Measurements from ENCODE around the gene HOXB3. TPM values are rescaled to one million over a fixed set of nuclear protein-coding genes. Genes with fewer than 3 reads are reported as not detected.
"Not testable (repeated sequence)": the region's sequence is repeated elsewhere in the genome, so short reads cannot be mapped to it uniquely, and the experiment has no call there.

HOXB3 gene
- total and polyA plus RNA-seq, 5 experiments from 2014 or later: 0.19 to 8.1 (median 7.2) TPM; not detected in 2

GRCh38 chr17:48539177-48539576, 50.9 kb downstream of the HOXB3 start:
- H3K4me3 Mint-ChIP-seq: no peak overlapping the region
- peaks cover 2 to 23% (median 11%) of the 10 kb centered on the region in 5 donors for H3K27me3 Mint-ChIP-seq
- peak overlapping the region in 1 of 10 donors; percentile 83 for H3K27ac Mint-ChIP-seq
- no peak for DNase-seq
- H3K36me3 Mint-ChIP-seq: peaks cover 2 to 4% (median 2%) of the 10 kb centered on the region in 3 donors
- POLR2A ChIA-PET: interaction anchor here (1.4 kb wide), 1 partner anchor 44 kb away, joined by 4 read pairs; no protein-coding TSS in a partner anchor
- no peak for ATAC-seq
- peaks cover 13 to 32% (median 21%) of the 10 kb centered on the region in 4 donors for H3K4me1 Mint-ChIP-seq
- H3K9me3 Mint-ChIP-seq: no peaks in the 10 kb centered on the region

- POLR2A ChIA-PET: no interaction called here
- no peak overlapping the region for H3K4me3 Mint-ChIP-seq
- no peaks in the 10 kb centered on the region for H3K9me3 Mint-ChIP-seq
- ATAC-seq (no peak), DNase-seq (no peak)
- peaks cover 9 to 16% (median 15%) of the 10 kb centered on the region in 4 donors for H3K4me1 Mint-ChIP-seq
- H3K27ac Mint-ChIP-seq: no peak overlapping the region
- H3K27me3 Mint-ChIP-seq: peaks cover 0 to 9% (median 7%) of the 10 kb centered on the region in 5 donors
- H3K36me3 Mint-ChIP-seq: peaks cover 0 to 2% (median 0%) of the 10 kb centered on the region in 3 donors
Measured at GRCh38 chr17:48537316-48537715, 52.7 kb downstream of the HOXB3 start.

- POLR2A ChIA-PET: interaction anchor here (0.7 kb wide), 2 partner anchors 22 to 35 kb away, joined by 3 to 4 read pairs; no protein-coding TSS in a partner anchor
- not testable (repeated sequence) for H3K27ac Mint-ChIP-seq, H3K4me3 Mint-ChIP-seq, DNase-seq, H3K4me1 Mint-ChIP-seq, H3K9me3 Mint-ChIP-seq, ATAC-seq, H3K36me3 Mint-ChIP-seq
- peaks cover 0 to 11% (median 0%) of the 10 kb centered on the region in 5 donors for H3K27me3 Mint-ChIP-seq
Measured at GRCh38 chr17:48535793-48536559, 54.1 kb downstream of the HOXB3 start.

- peaks cover 0 to 11% (median 2%) of the 10 kb centered on the region in 5 donors for H3K27me3 Mint-ChIP-seq
- ATAC-seq: no peak
- POLR2A ChIA-PET: interaction anchor here (0.7 kb wide), 1 partner anchor 9 kb away, joined by 3 read pairs; no protein-coding TSS in a partner anchor
- no peak overlapping the region for H3K4me3 Mint-ChIP-seq
- DNase-seq: no peak
- no peak overlapping the region for H3K27ac Mint-ChIP-seq
- peaks cover 0 to 5% (median 2%) of the 10 kb centered on the region in 4 donors for H3K4me1 Mint-ChIP-seq
- no peaks in the 10 kb centered on the region for H3K36me3 Mint-ChIP-seq
- H3K9me3 Mint-ChIP-seq: peaks cover 0 to 2% (median 0%) of the 10 kb centered on the region in 9 donors
Measured at GRCh38 chr17:48532261-48532660, 57.8 kb downstream of the HOXB3 start.

GRCh38 chr17:48530887-48531272, 59.2 kb downstream of the HOXB3 start, which contains the start of gene HOXB1:
Gene HOXB1, minus strand, starts transcription at chr17:48531011. Its CDS starts 107 bp downstream, at chr17:48530904.
- Mint-ChIP-seq H3K9me3 (peaks cover 0 to 2% (median 0%) of the 10 kb centered on the region in 9 donors), H3K36me3 (no peaks in the 10 kb centered on the region), H3K4me1 (peaks cover 2 to 14% (median 10%) of the 10 kb centered on the region in 4 donors), H3K27ac (no peak within 1 kb of the TSS), H3K27me3 (peaks cover 9 to 18% (median 12%) of the 10 kb centered on the region in 5 donors), H3K4me3 (no peak within 1 kb of the TSS)
- POLR2A ChIA-PET: interaction anchor here (0.5 kb wide), 1 partner anchor 11 kb away, joined by 7 read pairs; no protein-coding TSS in a partner anchor
- ATAC-seq (no peak), DNase-seq (no peak)

- Mint-ChIP-seq H3K4me1 (peaks cover 2 to 14% (median 11%) of the 10 kb centered on the region in 4 donors), H3K9me3 (peaks cover 0 to 2% (median 0%) of the 10 kb centered on the region in 9 donors), H3K27ac (no peak overlapping the region), H3K36me3 (no peaks in the 10 kb centered on the region), H3K4me3 (no peak overlapping the region), H3K27me3 (peaks cover 13 to 23% (median 17%) of the 10 kb centered on the region in 5 donors)
- POLR2A ChIA-PET: no interaction called here
- DNase-seq: no peak
- ATAC-seq: no peak
Measured at GRCh38 chr17:48530208-48530886, 59.7 kb downstream of the HOXB3 start.

- H3K27ac Mint-ChIP-seq: no peak overlapping the region
- peaks cover 15 to 26% (median 23%) of the 10 kb centered on the region in 5 donors for H3K27me3 Mint-ChIP-seq
- H3K36me3 Mint-ChIP-seq: no peaks in the 10 kb centered on the region
- peaks cover 2 to 14% (median 11%) of the 10 kb centered on the region in 4 donors for H3K4me1 Mint-ChIP-seq
- H3K4me3 Mint-ChIP-seq: no peak overlapping the region
- peaks cover 0 to 2% (median 0%) of the 10 kb centered on the region in 9 donors for H3K9me3 Mint-ChIP-seq
- ATAC-seq: no peak
- POLR2A ChIA-PET: no interaction called here
- no peak for DNase-seq
Measured at GRCh38 chr17:48529683-48530009, 60.4 kb downstream of the HOXB3 start.

GRCh38 chr17:48528936-48529682, 60.9 kb downstream of the HOXB3 start:
- H3K36me3 Mint-ChIP-seq: no peaks in the 10 kb centered on the region
- H3K9me3 Mint-ChIP-seq: peaks cover 0 to 2% (median 0%) of the 10 kb centered on the region in 9 donors
- no peak overlapping the region for H3K4me3 Mint-ChIP-seq
- no peak overlapping the region for H3K27ac Mint-ChIP-seq
- peaks cover 2 to 14% (median 11%) of the 10 kb centered on the region in 4 donors for H3K4me1 Mint-ChIP-seq
- ATAC-seq (no peak), DNase-seq (no peak)
- POLR2A ChIA-PET: interaction anchor here (1.8 kb wide), 1 partner anchor 16 kb away, joined by 4 read pairs; no protein-coding TSS in a partner anchor
- peaks cover 15 to 29% (median 29%) of the 10 kb centered on the region in 5 donors for H3K27me3 Mint-ChIP-seq

- H3K27me3 Mint-ChIP-seq: peaks cover 16 to 37% (median 33%) of the 10 kb centered on the region in 5 donors
- no peaks in the 10 kb centered on the region for H3K36me3 Mint-ChIP-seq
- POLR2A ChIA-PET: interaction anchor here (0.6 to 1.8 kb wide), 2 partner anchors 15 to 30 kb away, joined by 3 to 4 read pairs; no protein-coding TSS in a partner anchor
- ATAC-seq: no peak
- H3K27ac Mint-ChIP-seq: peak overlapping the region in 1 of 10 donors; percentile 25
- H3K4me1 Mint-ChIP-seq: peaks cover 2 to 14% (median 11%) of the 10 kb centered on the region in 4 donors
- peak overlapping the region in 2 of 10 donors; percentile 20 to 28 for H3K4me3 Mint-ChIP-seq
- peaks cover 0 to 2% (median 0%) of the 10 kb centered on the region in 9 donors for H3K9me3 Mint-ChIP-seq
- no peak for DNase-seq
Measured at GRCh38 chr17:48528153-48528935, 61.7 kb downstream of the HOXB3 start.

- ATAC-seq: no peak
- Mint-ChIP-seq H3K4me3 (peak overlapping the region in 4 of 10 donors; percentile 38 to 50 (median 39)), H3K36me3 (no peaks in the 10 kb centered on the region), H3K27ac (peak overlapping the region in 1 of 10 donors; percentile 45), H3K4me1 (peaks cover 2 to 14% (median 11%) of the 10 kb centered on the region in 4 donors), H3K27me3 (peaks cover 21 to 45% (median 40%) of the 10 kb centered on the region in 5 donors), H3K9me3 (peaks cover 0 to 2% (median 0%) of the 10 kb centered on the region in 9 donors)
- no peak for DNase-seq
- POLR2A ChIA-PET: interaction anchor here (1.8 kb wide), 1 partner anchor 14 kb away, joined by 4 read pairs; no protein-coding TSS in a partner anchor
Measured at GRCh38 chr17:48527547-48527932, 62.5 kb downstream of the HOXB3 start.
